ENCODE results near the gene BBOF1. TPM values are rescaled to one million over a fixed set of nuclear protein-coding genes. Genes with fewer than 3 reads are reported as not detected.

BBOF1 gene
- total RNA-seq, 1 donor from 2014 or later, result 1.2 TPM

DNA sequence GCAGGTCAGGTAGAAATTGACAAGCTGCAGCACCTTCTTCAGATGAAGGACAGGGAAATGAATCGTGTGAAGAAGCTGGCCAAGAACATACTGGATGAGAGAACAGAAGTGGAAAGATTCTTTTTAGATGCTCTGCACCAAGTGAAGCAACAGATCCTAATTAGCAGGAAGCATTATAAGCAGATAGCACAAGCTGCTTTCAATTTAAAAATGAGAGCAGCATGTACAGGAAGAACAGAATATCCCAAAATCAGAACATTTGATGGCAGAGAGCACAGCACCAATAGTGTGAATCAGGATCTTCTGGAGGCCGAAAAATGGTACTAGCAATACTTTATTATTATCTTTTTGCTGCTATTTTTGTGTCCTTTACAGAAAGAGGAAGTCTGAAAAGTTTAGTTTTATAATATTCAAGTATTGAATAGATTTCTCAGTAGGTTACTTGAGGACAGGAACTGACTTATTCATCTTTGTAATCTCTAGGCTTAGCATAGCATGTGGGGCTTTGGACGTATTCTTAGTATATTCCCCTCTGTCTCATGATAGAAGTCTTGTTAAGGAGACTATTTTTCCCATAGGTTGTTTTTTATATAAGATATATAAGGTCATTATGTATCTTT is 30.8 kb downstream of the BBOF1 start:
- no peak overlapping the region for H3K4me3 ChIP-seq (ENCODE audit: low read depth, low read length)
- DNase-seq (ENCODE audit: low read depth), result no peak
- TF ChIP-seq, protein P1, sequence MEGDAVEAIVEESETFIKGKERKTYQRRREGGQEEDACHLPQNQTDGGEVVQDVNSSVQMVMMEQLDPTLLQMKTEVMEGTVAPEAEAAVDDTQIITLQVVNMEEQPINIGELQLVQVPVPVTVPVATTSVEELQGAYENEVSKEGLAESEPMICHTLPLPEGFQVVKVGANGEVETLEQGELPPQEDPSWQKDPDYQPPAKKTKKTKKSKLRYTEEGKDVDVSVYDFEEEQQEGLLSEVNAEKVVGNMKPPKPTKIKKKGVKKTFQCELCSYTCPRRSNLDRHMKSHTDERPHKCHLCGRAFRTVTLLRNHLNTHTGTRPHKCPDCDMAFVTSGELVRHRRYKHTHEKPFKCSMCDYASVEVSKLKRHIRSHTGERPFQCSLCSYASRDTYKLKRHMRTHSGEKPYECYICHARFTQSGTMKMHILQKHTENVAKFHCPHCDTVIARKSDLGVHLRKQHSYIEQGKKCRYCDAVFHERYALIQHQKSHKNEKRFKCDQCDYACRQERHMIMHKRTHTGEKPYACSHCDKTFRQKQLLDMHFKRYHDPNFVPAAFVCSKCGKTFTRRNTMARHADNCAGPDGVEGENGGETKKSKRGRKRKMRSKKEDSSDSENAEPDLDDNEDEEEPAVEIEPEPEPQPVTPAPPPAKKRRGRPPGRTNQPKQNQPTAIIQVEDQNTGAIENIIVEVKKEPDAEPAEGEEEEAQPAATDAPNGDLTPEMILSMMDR (conservative IDR thresholded peaks at IDR 0.05; ENCODE audit: low read depth, low read length), result no peak

DNA sequence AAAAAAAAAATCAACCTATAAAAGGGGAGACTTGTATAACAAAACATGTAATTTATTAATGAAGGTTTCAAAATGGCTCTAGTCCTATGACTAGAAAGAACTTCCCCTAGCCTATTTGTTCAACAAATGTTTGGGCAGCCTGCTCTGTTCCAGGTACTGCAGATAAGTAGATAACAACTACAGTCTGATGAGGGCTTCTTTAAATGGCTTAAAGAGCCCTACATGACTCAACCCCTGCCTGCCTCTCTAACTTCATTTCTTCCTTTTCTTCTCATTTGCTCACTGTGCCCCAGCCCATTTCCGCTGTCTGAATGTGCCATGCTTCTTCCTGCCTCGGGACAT is 43.6 kb downstream of the BBOF1 start:
- TF ChIP-seq, protein P1 (conservative IDR thresholded peaks at IDR 0.05; ENCODE audit: low read depth, low read length), result no peak
- DNase-seq (ENCODE audit: low read depth), result no peak

DNA sequence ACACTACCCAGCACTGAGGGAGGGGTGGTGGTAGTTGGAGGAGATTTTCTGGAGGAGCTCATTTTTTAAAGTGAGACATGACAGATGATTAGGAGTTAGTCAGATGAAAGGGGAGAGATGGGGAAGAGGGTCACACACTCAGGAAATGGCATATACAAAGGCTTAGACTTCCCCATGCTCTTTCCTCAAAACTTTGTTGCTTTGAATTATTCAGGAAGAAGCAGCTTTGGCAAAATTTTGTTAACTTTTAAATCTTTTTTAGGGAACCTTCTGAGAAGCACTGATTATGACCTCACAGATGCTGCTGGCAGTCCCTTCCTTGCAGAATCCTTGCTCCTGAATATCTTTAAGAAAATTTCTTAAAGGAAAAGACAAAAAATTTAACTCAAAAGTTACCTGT is 45.3 kb downstream of the BBOF1 start:
- TF ChIP-seq, protein P1 (conservative IDR thresholded peaks at IDR 0.05; ENCODE audit: low read depth, low read length), result no peak
- no peak overlapping the region for H3K4me3 ChIP-seq (ENCODE audit: low read depth, low read length)
- DNase-seq (ENCODE audit: low read depth), result no peak

More for the DNA sequence above, 43.6 kb downstream of the BBOF1 start:
- no peak overlapping the region for H3K4me3 ChIP-seq (ENCODE audit: low read depth, low read length)

DNA sequence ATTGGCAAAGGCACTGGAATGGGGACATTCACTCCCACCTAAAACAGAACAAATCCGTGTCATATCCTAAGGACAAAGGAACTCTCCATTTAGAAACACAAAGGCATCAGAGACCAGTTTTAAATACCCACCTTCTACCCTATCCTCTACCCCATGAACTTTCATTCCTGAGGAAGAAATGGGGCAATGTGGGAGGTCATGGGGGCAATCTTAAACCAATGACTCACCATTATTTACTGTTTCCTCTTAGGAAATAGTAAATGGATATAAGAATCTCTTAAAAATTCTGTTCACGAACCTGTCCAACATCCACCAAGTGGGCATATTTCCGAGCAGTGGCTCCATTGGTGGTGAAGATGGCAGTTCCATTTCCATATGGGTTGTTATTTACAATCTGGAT is 45.7 kb downstream of the BBOF1 start:
- DNase-seq (ENCODE audit: low read depth), result no peak
- TF ChIP-seq, protein P1 (conservative IDR thresholded peaks at IDR 0.05; ENCODE audit: low read depth, low read length), result no peak
- no peak overlapping the region for H3K4me3 ChIP-seq (ENCODE audit: low read depth, low read length)

DNA sequence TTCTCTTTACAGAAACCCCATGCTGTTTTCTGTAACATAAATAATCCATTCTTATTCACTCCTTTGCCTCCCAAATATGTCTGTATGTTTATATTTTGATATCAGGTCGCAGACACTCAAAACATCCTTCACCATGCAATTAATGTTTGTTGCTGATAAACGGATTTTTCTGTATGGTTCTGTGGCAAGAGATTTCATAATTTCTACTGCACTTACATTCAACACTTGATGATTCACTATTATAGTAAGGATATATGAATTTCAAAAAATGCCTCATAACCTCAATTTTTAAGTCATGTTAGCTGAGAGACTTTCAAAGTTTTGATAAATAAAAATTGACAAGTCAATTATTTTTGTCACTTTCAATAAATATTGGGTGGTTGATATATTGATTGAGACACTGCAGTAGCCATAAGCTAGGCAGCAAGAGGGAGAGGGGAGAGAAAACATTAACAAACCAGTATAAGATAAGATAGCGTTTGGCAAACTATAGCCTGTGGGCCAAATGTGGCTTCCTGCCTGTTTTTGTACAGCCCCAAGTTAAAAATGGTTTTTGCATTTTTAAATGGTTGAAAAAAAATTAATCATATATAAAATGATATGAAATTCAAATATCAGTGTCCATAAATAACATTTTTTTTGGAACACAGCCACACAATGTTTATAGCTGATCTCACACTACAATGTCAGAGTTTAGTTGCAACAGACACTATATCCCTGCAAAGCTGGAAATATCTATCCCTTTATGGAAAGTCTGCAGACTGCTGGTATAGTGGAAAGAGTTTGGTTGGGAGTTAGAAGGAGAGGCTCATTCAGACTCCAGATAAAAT is 46.8 kb downstream of the BBOF1 start:
- TF ChIP-seq, protein P1 (conservative IDR thresholded peaks at IDR 0.05; ENCODE audit: low read depth, low read length), result no peak
- H3K4me3 ChIP-seq (ENCODE audit: low read depth, low read length), result no peak overlapping the region
- no peak for DNase-seq (ENCODE audit: low read depth)

DNA sequence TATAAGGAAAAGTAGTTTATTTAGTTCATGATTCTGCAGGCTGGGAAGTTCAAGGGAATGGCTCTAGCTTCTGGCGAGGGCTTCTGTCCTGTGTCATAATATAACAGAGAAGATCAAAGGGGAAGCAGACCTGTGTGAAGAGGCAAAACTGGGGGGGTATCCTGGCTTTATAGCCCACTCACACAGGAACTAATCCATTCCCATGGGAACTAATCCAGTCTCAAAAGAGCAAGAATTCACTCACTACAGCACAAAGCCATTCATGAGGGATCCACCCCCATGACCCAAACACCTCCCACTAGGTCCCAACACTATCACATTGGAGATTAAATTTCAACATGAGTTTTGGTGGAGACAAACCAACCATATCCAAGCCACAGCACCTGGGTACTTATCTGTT is 58.3 kb downstream of the BBOF1 start:
- TF ChIP-seq, protein P1 (conservative IDR thresholded peaks at IDR 0.05; ENCODE audit: low read depth, low read length), result no peak
- no peak overlapping the region for H3K4me3 ChIP-seq (ENCODE audit: low read depth, low read length)
- DNase-seq (ENCODE audit: low read depth), result no peak
